T-helper 1 cell treated with Interleukin-12 subunit alpha and Interleukin-12 subunit beta and Interleukin-4 antibody, amounts not matched to agents 30 μg/mL and 1 μg/mL, for 36 hours (primary cell): Measurements from ENCODE around the gene ARHGEF4.

Experiments
- H3K27ac Mint-ChIP-seq: one replicate; pipeline ENCODE4 v1.8.0; 2021; ENCODE audit warnings: mild to moderate bottlenecking, mixed read lengths
- H3K27me3 Mint-ChIP-seq: one replicate; pipeline ENCODE4 v1.8.0; 2021; ENCODE audit warnings: low read depth, mixed read lengths
- H3K36me3 Mint-ChIP-seq: one replicate; pipeline ENCODE4 v1.8.0; 2021; ENCODE audit warnings: low read depth, mixed read lengths
- H3K4me1 Mint-ChIP-seq: one replicate; pipeline ENCODE4 v1.8.0; 2021; ENCODE audit warnings: low read depth, mixed read lengths
- H3K4me3 Mint-ChIP-seq: one replicate; pipeline ENCODE4 v1.8.0; 2021; ENCODE audit warnings: mild to moderate bottlenecking, moderate library complexity, mixed read lengths
- H3K9me3 Mint-ChIP-seq: one replicate; pipeline ENCODE4 v1.8.0; 2021; ENCODE audit warnings: mixed read lengths

The ARHGEF4 gene

GRCh38 chr2:130872741-130873125, 36.0 kb downstream of the ARHGEF4 start:
- H3K27ac Mint-ChIP-seq: no peak overlapping the region

GRCh38 chr2:130873700-130874346, 37.1 kb downstream of the ARHGEF4 start:
- no peaks in the 10 kb centered on the region for H3K9me3 Mint-ChIP-seq
- H3K4me3 Mint-ChIP-seq: no peak overlapping the region
- H3K27ac Mint-ChIP-seq: no peak overlapping the region
- peaks cover 17% of the 10 kb centered on the region for H3K27me3 Mint-ChIP-seq
- H3K36me3 Mint-ChIP-seq: no peaks in the 10 kb centered on the region
- no peaks in the 10 kb centered on the region for H3K4me1 Mint-ChIP-seq

More at GRCh38 chr2:130872741-130873125, 36.0 kb downstream of the ARHGEF4 start:
- H3K36me3 Mint-ChIP-seq: no peaks in the 10 kb centered on the region
- peaks cover 13% of the 10 kb centered on the region for H3K27me3 Mint-ChIP-seq
- no peaks in the 10 kb centered on the region for H3K4me1 Mint-ChIP-seq
- no peaks in the 10 kb centered on the region for H3K9me3 Mint-ChIP-seq
- H3K4me3 Mint-ChIP-seq: no peak overlapping the region

GRCh38 chr2:130874512-130874911, 37.8 kb downstream of the ARHGEF4 start:
- Mint-ChIP-seq H3K4me1 (no peaks in the 10 kb centered on the region), H3K27me3 (peaks cover 18% of the 10 kb centered on the region), H3K4me3 (no peak overlapping the region), H3K9me3 (no peaks in the 10 kb centered on the region), H3K36me3 (no peaks in the 10 kb centered on the region), H3K27ac (no peak overlapping the region)

GRCh38 chr2:130875935-130876334, 39.2 kb downstream of the ARHGEF4 start:
- Mint-ChIP-seq H3K9me3 (no peaks in the 10 kb centered on the region), H3K4me1 (no peaks in the 10 kb centered on the region), H3K27ac (no peak overlapping the region), H3K36me3 (no peaks in the 10 kb centered on the region), H3K27me3 (peaks cover 16% of the 10 kb centered on the region), H3K4me3 (no peak overlapping the region)

GRCh38 chr2:130877258-130877657, 40.5 kb downstream of the ARHGEF4 start:
- no peaks in the 10 kb centered on the region for H3K9me3 Mint-ChIP-seq
- H3K4me1 Mint-ChIP-seq: no peaks in the 10 kb centered on the region
- no peak overlapping the region for H3K27ac Mint-ChIP-seq
- peaks cover 16% of the 10 kb centered on the region for H3K27me3 Mint-ChIP-seq
- H3K4me3 Mint-ChIP-seq: no peak overlapping the region
- H3K36me3 Mint-ChIP-seq: no peaks in the 10 kb centered on the region

- Mint-ChIP-seq H3K36me3 (no peaks in the 10 kb centered on the region), H3K27me3 (peaks cover 16% of the 10 kb centered on the region), H3K27ac (no peak overlapping the region), H3K4me1 (no peaks in the 10 kb centered on the region), H3K9me3 (no peaks in the 10 kb centered on the region), H3K4me3 (no peak overlapping the region)
Measured at GRCh38 chr2:130878316-130878715, 41.6 kb downstream of the ARHGEF4 start.

GRCh38 chr2:130878933-130879332, 42.2 kb downstream of the ARHGEF4 start:
- no peak overlapping the region for H3K27ac Mint-ChIP-seq
- no peak overlapping the region for H3K4me3 Mint-ChIP-seq
- peaks cover 16% of the 10 kb centered on the region for H3K27me3 Mint-ChIP-seq
- no peaks in the 10 kb centered on the region for H3K9me3 Mint-ChIP-seq
- H3K4me1 Mint-ChIP-seq: no peaks in the 10 kb centered on the region
- no peaks in the 10 kb centered on the region for H3K36me3 Mint-ChIP-seq

- H3K36me3 Mint-ChIP-seq: no peaks in the 10 kb centered on the region
- no peak overlapping the region for H3K4me3 Mint-ChIP-seq
- peaks cover 5% of the 10 kb centered on the region for H3K27me3 Mint-ChIP-seq
- H3K4me1 Mint-ChIP-seq: no peaks in the 10 kb centered on the region
- no peak overlapping the region for H3K27ac Mint-ChIP-seq
- no peaks in the 10 kb centered on the region for H3K9me3 Mint-ChIP-seq
Measured at GRCh38 chr2:130882111-130882690, 45.5 kb downstream of the ARHGEF4 start.

- Mint-ChIP-seq H3K9me3 (no peaks in the 10 kb centered on the region), H3K27ac (no peak overlapping the region), H3K4me1 (no peaks in the 10 kb centered on the region), H3K27me3 (peaks cover 5% of the 10 kb centered on the region), H3K36me3 (no peaks in the 10 kb centered on the region), H3K4me3 (no peak overlapping the region)
Measured at GRCh38 chr2:130882991-130883390, 46.3 kb downstream of the ARHGEF4 start.

GRCh38 chr2:130883496-130883895, 46.8 kb downstream of the ARHGEF4 start:
- no peak overlapping the region for H3K27ac Mint-ChIP-seq
- no peaks in the 10 kb centered on the region for H3K36me3 Mint-ChIP-seq

GRCh38 chr2:130884013-130884412, 47.3 kb downstream of the ARHGEF4 start:
- Mint-ChIP-seq H3K4me3 (no peak overlapping the region), H3K4me1 (no peaks in the 10 kb centered on the region), H3K9me3 (no peaks in the 10 kb centered on the region), H3K36me3 (no peaks in the 10 kb centered on the region), H3K27me3 (peaks cover 5% of the 10 kb centered on the region), H3K27ac (no peak overlapping the region)

More at GRCh38 chr2:130883496-130883895, 46.8 kb downstream of the ARHGEF4 start:
- Mint-ChIP-seq H3K4me3 (no peak overlapping the region), H3K27me3 (peaks cover 8% of the 10 kb centered on the region), H3K4me1 (no peaks in the 10 kb centered on the region), H3K9me3 (no peaks in the 10 kb centered on the region)

- H3K4me1 Mint-ChIP-seq: no peaks in the 10 kb centered on the region
- H3K4me3 Mint-ChIP-seq: no peak overlapping the region
- no peak overlapping the region for H3K27ac Mint-ChIP-seq
- no peaks in the 10 kb centered on the region for H3K36me3 Mint-ChIP-seq
- H3K27me3 Mint-ChIP-seq: peaks cover 9% of the 10 kb centered on the region
- no peaks in the 10 kb centered on the region for H3K9me3 Mint-ChIP-seq
Measured at GRCh38 chr2:130884503-130884902, 47.8 kb downstream of the ARHGEF4 start.

- peaks cover 13% of the 10 kb centered on the region for H3K27me3 Mint-ChIP-seq
- no peaks in the 10 kb centered on the region for H3K4me1 Mint-ChIP-seq
- no peaks in the 10 kb centered on the region for H3K9me3 Mint-ChIP-seq
- H3K4me3 Mint-ChIP-seq: no peak overlapping the region
- H3K27ac Mint-ChIP-seq: no peak overlapping the region
- no peaks in the 10 kb centered on the region for H3K36me3 Mint-ChIP-seq
Measured at GRCh38 chr2:130887643-130888042, 50.9 kb downstream of the ARHGEF4 start.

GRCh38 chr2:130890941-130891669, 54.4 kb downstream of the ARHGEF4 start:
- Mint-ChIP-seq H3K4me1 (no peaks in the 10 kb centered on the region), H3K27ac (no peak overlapping the region), H3K27me3 (peaks cover 28% of the 10 kb centered on the region), H3K36me3 (no peaks in the 10 kb centered on the region), H3K4me3 (no peak overlapping the region), H3K9me3 (no peaks in the 10 kb centered on the region)

- Mint-ChIP-seq H3K27me3 (peaks cover 28% of the 10 kb centered on the region), H3K27ac (no peak overlapping the region), H3K9me3 (no peaks in the 10 kb centered on the region), H3K36me3 (no peaks in the 10 kb centered on the region), H3K4me1 (no peaks in the 10 kb centered on the region), H3K4me3 (no peak overlapping the region)
Measured at GRCh38 chr2:130891966-130892365, 55.3 kb downstream of the ARHGEF4 start.
